ENCODE results near the gene PLEKHA5. TPM values are rescaled to one million over a fixed set of nuclear protein-coding genes. Genes with fewer than 3 reads are reported as not detected.
A peak's percentile ranks its signal among the peaks of the same experiment; 100 is the strongest.

The PLEKHA5 gene
- total and polyA plus RNA-seq, 2 experiments from 2014 or later = 82.8 to 112 TPM

- Histone ChIP-seq H3K4me1 (ENCODE audit: insufficient read depth) (no peaks in the 10 kb centered on the region; the same call in 1 of the 2 replicates), H3K9me2 (ENCODE audit: insufficient read depth) (peaks cover 26% of the 10 kb centered on the region; the same call in 1 of the 2 replicates), H3K79me2 (replicated peaks; ENCODE audit: insufficient read depth) (no peaks in the 10 kb centered on the region), H3K27me3 (ENCODE audit: insufficient read depth) (no peaks in the 10 kb centered on the region), H4K20me1 (replicated peaks; ENCODE audit: insufficient read depth) (no peaks in the 10 kb centered on the region), H3F3A (replicated peaks; ENCODE audit: low read depth) (no peaks in the 10 kb centered on the region), H3K4me3 (no peak overlapping the region), H3K27ac (ENCODE audit: low read depth) (no peak overlapping the region), H2AFZ (no peak overlapping the region; the same call in 1 of the 2 replicates), H3K36me3 (ENCODE audit: insufficient read depth) (no peaks in the 10 kb centered on the region), H3K4me2 (no peak overlapping the region)
- no peaks in the 10 kb centered on the region for H3K4me1 Mint-ChIP-seq
- H3K27me3 Mint-ChIP-seq (ENCODE audit: insufficient read depth, low read depth, poor library complexity) = no peaks in the 10 kb centered on the region
- ATAC-seq = no peak
- no peak for DNase-seq (ENCODE audit: low spot score)
- no peaks in the 10 kb centered on the region for H3K9me3 Mint-ChIP-seq
- no peak for TF ChIP-seq REST (IDR thresholded peaks at IDR 0.05; ENCODE audit: unreplicated experiment)
- TF ChIP-seq STAT1 (IDR thresholded peaks at IDR 0.05; ENCODE audit: unreplicated experiment) = no peak
- no peak for TF ChIP-seq EZH2phosphoT487 (IDR thresholded peaks at IDR 0.05; ENCODE audit: unreplicated experiment)
- TF ChIP-seq JUNB (IDR thresholded peaks at IDR 0.05; ENCODE audit: unreplicated experiment) = no peak
- H3K36me3 Mint-ChIP-seq (ENCODE audit: low read depth) = no peaks in the 10 kb centered on the region
- no peak overlapping the region for H3K4me3 Mint-ChIP-seq
- H3K27ac Mint-ChIP-seq = no peak overlapping the region
Measured at GRCh38 chr12:19085090-19085489, 44.4 kb upstream of the PLEKHA5 start.

GRCh38 chr12:19088606-19089005 is 40.9 kb upstream of the PLEKHA5 start:
- Histone ChIP-seq H3K79me2 (replicated peaks; ENCODE audit: insufficient read depth) (no peaks in the 10 kb centered on the region), H3K36me3 (ENCODE audit: insufficient read depth) (no peaks in the 10 kb centered on the region), H2AFZ (peak overlapping the region; percentile 56; the same call in 1 of the 2 replicates), H3K27ac (ENCODE audit: low read depth) (no peak overlapping the region), H3K27me3 (ENCODE audit: insufficient read depth) (no peaks in the 10 kb centered on the region), H4K20me1 (replicated peaks; ENCODE audit: insufficient read depth) (no peaks in the 10 kb centered on the region), H3K9me2 (ENCODE audit: insufficient read depth) (peaks cover 17% of the 10 kb centered on the region; the same call in 1 of the 2 replicates), H3K4me3 (no peak overlapping the region), H3F3A (replicated peaks; ENCODE audit: low read depth) (no peaks in the 10 kb centered on the region), H3K4me2 (no peak overlapping the region), H3K4me1 (ENCODE audit: insufficient read depth) (no peaks in the 10 kb centered on the region; the same call in 1 of the 2 replicates)
- Mint-ChIP-seq H3K4me3 (no peak overlapping the region), H3K4me1 (no peaks in the 10 kb centered on the region), H3K27ac (no peak overlapping the region), H3K9me3 (no peaks in the 10 kb centered on the region), H3K27me3 (ENCODE audit: insufficient read depth, low read depth, poor library complexity) (no peaks in the 10 kb centered on the region), H3K36me3 (ENCODE audit: low read depth) (no peaks in the 10 kb centered on the region)
- ATAC-seq = no peak
- DNase-seq (ENCODE audit: low spot score) = no peak
- TF ChIP-seq NANOG (IDR thresholded peaks at IDR 0.05; ENCODE audit: borderline replicate concordance) (no peak), CTCF (conservative IDR thresholded peaks at IDR 0.05; ENCODE audit: low read depth in 2 of 2) (no peak), CREB1 (CRISPR knock-in tag; IDR thresholded peaks at IDR 0.05; ENCODE audit: low read depth) (no peak), REST (IDR thresholded peaks at IDR 0.05; ENCODE audit: unreplicated experiment) (no peak), POLR2AphosphoS5 (IDR thresholded peaks at IDR 0.05; ENCODE audit: low read depth) (no peak), ZNF331 (CRISPR knock-in tag; IDR thresholded peaks at IDR 0.05; ENCODE audit: low read depth) (no peak), JUNB (IDR thresholded peaks at IDR 0.05; ENCODE audit: unreplicated experiment) (no peak)

Data from GM23338 (cell line).